Endothelial cell of umbilical vein (primary cell): ENCODE results near the gene BEND5. TPM values are rescaled to one million over a fixed set of nuclear protein-coding genes. Genes with fewer than 3 reads are reported as not detected.

Experiments
- BruUV-seq: library from RNA; stranded (reverse); fragments of 400-500 nt; replicated peaks from 2 replicates; lab custom pipeline; 2021; lab: Mats Ljungman, UMichigan
- CTCF ChIA-PET: fragments of 300-600, 350-600 bp; sonication (Branson Sonifier 250); formaldehyde crosslinking; loops from one replicate; lab custom pipeline; 2021; ENCODE audit warnings: antibody characterized with exemption, inconsistent platforms; lab: Charles Lee
- POLR2A ChIA-PET: fragments of 300-600, 350-600 bp; sonication (Branson Sonifier 250); formaldehyde crosslinking; loops from one replicate; lab custom pipeline; 2021; ENCODE audit warnings: antibody characterized with exemption, inconsistent platforms; lab: Charles Lee
- DNase-seq: peaks from one replicate; pipeline ENCODE4 v3.0.0-alpha.2; 2011; ENCODE audit warnings: low read depth, low spot score
- FAIRE-seq: peaks from 2 replicates; lab custom pipeline; 2011; peaks lifted over from hg19 to GRCh38; lab: Jason Lieb, UNC
- H2AFZ ChIP-seq: 2 replicates; pipeline ENCODE4 v1.6.0; 2012; ENCODE audit warnings: low read depth, low read length, control low read depth, inconsistent platforms
- H3K27ac ChIP-seq: 2 replicates; pipeline ENCODE4 v1.5.1; 2011; ENCODE audit warnings: low read depth, mild to moderate bottlenecking, control low read depth, low read length, moderate library complexity; ENCODE audit not compliant: insufficient read depth
- H3K27me3 ChIP-seq, 2 experiments: 2 replicates each; pipeline versions ENCODE4 v1.6.0 to v1.6.1; 2011; ENCODE audit warnings: low read length in 2 of 2, mixed read lengths in 1 of 2; ENCODE audit not compliant: control insufficient read depth in 2 of 2, insufficient read depth in 2 of 2
- H3K36me3 ChIP-seq, 2 experiments: 2 replicates in 1 of 2; 3 replicates in 1 of 2; pipeline ENCODE4 v1.5.1; 2011; ENCODE audit warnings: low read length in 2 of 2, mild to moderate bottlenecking in 1 of 2, moderate library complexity in 1 of 2; ENCODE audit not compliant: control insufficient read depth in 2 of 2, insufficient read depth in 2 of 2; ENCODE audit errors: extremely low read depth in 1 of 2
- H3K4me1 ChIP-seq: 3 replicates; pipeline ENCODE4 v1.5.1; 2011; ENCODE audit warnings: mild to moderate bottlenecking, low read length; ENCODE audit not compliant: control insufficient read depth, insufficient read depth; ENCODE audit errors: extremely low read depth
- H3K4me2 ChIP-seq: 2 replicates; pipeline ENCODE4 v1.6.1; 2011; ENCODE audit warnings: low read length, control low read depth, mixed read lengths; ENCODE audit not compliant: insufficient read depth
- H3K4me3 ChIP-seq, 3 experiments: fragments of 200-600 bp in 1 of 3; sonication (generic), shearing (Covaris generic) in 1 of 3; replicated peaks in 1 of 3; 2 replicates each; pipeline ENCODE4 v1.5.1; 2011 to 2016; ENCODE audit warnings: control low read depth in 3 of 3, low read length in 3 of 3, mild to moderate bottlenecking in 2 of 3, inconsistent platforms in 1 of 3, low read depth in 1 of 3, moderate library complexity in 1 of 3; ENCODE audit not compliant: insufficient read depth in 1 of 3
- H3K79me2 ChIP-seq: 2 replicates; pipeline ENCODE4 v1.6.0; 2012; ENCODE audit warnings: low read length, inconsistent platforms; ENCODE audit not compliant: control insufficient read depth, insufficient read depth
- H3K9ac ChIP-seq: replicated peaks from 2 replicates; pipeline ENCODE3; 2011; ENCODE audit warnings: low read length, control low read depth; ENCODE audit not compliant: insufficient read depth; ENCODE audit errors: extremely low read depth
- H3K9me1 ChIP-seq: replicated peaks from 3 replicates; pipeline ENCODE4 v1.6.0; 2011; ENCODE audit warnings: mild to moderate bottlenecking, low read length; ENCODE audit not compliant: control insufficient read depth, insufficient read depth; ENCODE audit errors: extremely low read depth
- H3K9me3 ChIP-seq: replicated peaks from 2 replicates; pipeline ENCODE4 v1.5.1; 2012; ENCODE audit warnings: low read length, inconsistent platforms; ENCODE audit not compliant: control insufficient read depth, insufficient read depth
- H4K20me1 ChIP-seq: replicated peaks from 2 replicates; pipeline ENCODE3; 2011; ENCODE audit warnings: mild to moderate bottlenecking, low read length; ENCODE audit not compliant: control insufficient read depth, insufficient read depth; ENCODE audit errors: extremely low read depth
- CTCF ChIP-seq, 2 donors: IDR thresholded peaks; 1 replicate in 1 of 2; 2 replicates in 1 of 2; pipeline ENCODE4 v1.5.1; 2011; ENCODE audit warnings: low read length in 2 of 2, mild to moderate bottlenecking in 2 of 2, moderate library complexity in 2 of 2, control low read depth in 1 of 2, inconsistent platforms in 1 of 2, low read depth in 1 of 2; ENCODE audit not compliant: insufficient read depth in 1 of 2; ENCODE audit errors: extremely low read depth in 1 of 2
- EZH2 ChIP-seq: IDR thresholded peaks from 2 replicates; pipeline ENCODE4 v1.6.1; 2012; ENCODE audit warnings: borderline replicate concordance, low read depth, mild to moderate bottlenecking, moderate library complexity, low read length, inconsistent platforms; ENCODE audit not compliant: severe bottlenecking
- FOS ChIP-seq: IDR thresholded peaks from 2 replicates; pipeline ENCODE4 v1.6.1; 2011; ENCODE audit warnings: mild to moderate bottlenecking, low read length, moderate library complexity, borderline replicate concordance; ENCODE audit not compliant: insufficient read depth
- GATA2 ChIP-seq: IDR thresholded peaks from 2 replicates; pipeline ENCODE4 v1.7.0; 2011; ENCODE audit warnings: low read depth, mild to moderate bottlenecking, moderate library complexity, mixed read lengths, low read length; ENCODE audit not compliant: insufficient read length, insufficient read depth
- JUN ChIP-seq: IDR thresholded peaks from 2 replicates; pipeline ENCODE4 v1.6.1; 2011; ENCODE audit warnings: borderline replicate concordance, low read depth; ENCODE audit not compliant: insufficient read length, insufficient read depth
- MAX ChIP-seq: IDR thresholded peaks from 2 replicates; pipeline ENCODE4 v1.6.1; 2011; ENCODE audit not compliant: insufficient read depth, insufficient read length
- MYC ChIP-seq: IDR thresholded peaks from one replicate; pipeline ENCODE4 v1.6.1; 2011; ENCODE audit warnings: mild to moderate bottlenecking, low read depth, low read length
- POLR2A ChIP-seq: IDR thresholded peaks from 2 replicates; pipeline ENCODE4 v1.6.1; 2012; ENCODE audit warnings: low read depth, mild to moderate bottlenecking, control low read depth, low read length
- POLR2AphosphoS5 ChIP-seq: IDR thresholded peaks from 2 replicates; pipeline ENCODE4 v1.6.1; 2012; ENCODE audit warnings: low read depth, mild to moderate bottlenecking, control low read depth, low read length, moderate library complexity; ENCODE audit not compliant: insufficient read depth
- dilution Hi-C: fragments of 300-500 bp; cut with MboI; formaldehyde crosslinking; loops from one replicate; pipeline ENCODE4 v1.15.0; 2019; ENCODE audit warnings: low sequenced_read_pairs; ENCODE audit not compliant: extremely low pct_ligation_motif_present
- intact Hi-C: fragments of 100-400 bp; cut with micrococcal nuclease; formaldehyde crosslinking; loops from one replicate; pipeline ENCODE4 v1.10.0; 2022
- polyA plus RNA-seq, 4 experiments: library from polyadenylated mRNA; depleted of rRNA in 3 of 4; stranded (reverse) in 3 of 4; unstranded in 1 of 4; fragments of >200 nt; gene quantifications; 2 replicates each; pipeline versions ENCODE4 v1.2.1 to v1.2.3, GENCODE V29; 2011 to 2012; ENCODE audit warnings: missing spikeins in 1 of 4
- total RNA-seq: library from RNA; stranded (reverse); gene quantifications from 2 replicates; pipeline ENCODE4 v1.2.3, GENCODE V29; 2021

Gene BEND5
- total and polyA plus RNA-seq, 2 donors (not counting 3 experiments of a cell fraction or from before 2014, with no cell fraction given) = not detected

- Histone ChIP-seq H3K4me1 (no peaks in the 10 kb centered on the region), H3K4me2 (no peak overlapping the region), H3K9me3 (peaks cover 2% of the 10 kb centered on the region), H3K36me3 (no peaks in the 10 kb centered on the region), H2AFZ (no peak overlapping the region), H3K9ac (no peak overlapping the region), H3K27ac (no peak overlapping the region), H4K20me1 (no peaks in the 10 kb centered on the region), H3K27me3 (no peaks in the 10 kb centered on the region), H3K4me3 (no peak overlapping the region), H3K79me2 (no peaks in the 10 kb centered on the region), H3K9me1 (no peaks in the 10 kb centered on the region)
- TF ChIP-seq MYC = no peak
- TF ChIP-seq JUN = no peak
- no peak for TF ChIP-seq CTCF (IDR thresholded peaks at IDR 0.05; ENCODE audit: extremely low read depth in 1 of 2, insufficient read depth in 1 of 2, low read depth in 1 of 2, low read length in 2 of 2)
- TF ChIP-seq GATA2 = no peak
- no peak for TF ChIP-seq POLR2A
- no peak for TF ChIP-seq FOS
- no peak for TF ChIP-seq POLR2AphosphoS5
- no peak for TF ChIP-seq EZH2
- TF ChIP-seq MAX = no peak
- ChIA-PET POLR2A (no interaction called here), CTCF (no interaction called here)
- dilution Hi-C loops = no loop called here
- no peak for FAIRE-seq
- no peak for DNase-seq
- BruUV-seq = no TSS peak
- intact Hi-C loops = no loop called here
Measured at GRCh38 chr1:48757363-48757762, 19.3 kb downstream of the BEND5 start.
